NCI-H1105 treated with DMSO at 0.1 percent for 48 hours (cell line): ENCODE results near the gene SH3GL1.

Experiments used
- DNase-seq: peaks from one replicate; lab custom pipeline; 2025; lab: John Stamatoyannopoulos, UW

The SH3GL1 gene

DNA sequence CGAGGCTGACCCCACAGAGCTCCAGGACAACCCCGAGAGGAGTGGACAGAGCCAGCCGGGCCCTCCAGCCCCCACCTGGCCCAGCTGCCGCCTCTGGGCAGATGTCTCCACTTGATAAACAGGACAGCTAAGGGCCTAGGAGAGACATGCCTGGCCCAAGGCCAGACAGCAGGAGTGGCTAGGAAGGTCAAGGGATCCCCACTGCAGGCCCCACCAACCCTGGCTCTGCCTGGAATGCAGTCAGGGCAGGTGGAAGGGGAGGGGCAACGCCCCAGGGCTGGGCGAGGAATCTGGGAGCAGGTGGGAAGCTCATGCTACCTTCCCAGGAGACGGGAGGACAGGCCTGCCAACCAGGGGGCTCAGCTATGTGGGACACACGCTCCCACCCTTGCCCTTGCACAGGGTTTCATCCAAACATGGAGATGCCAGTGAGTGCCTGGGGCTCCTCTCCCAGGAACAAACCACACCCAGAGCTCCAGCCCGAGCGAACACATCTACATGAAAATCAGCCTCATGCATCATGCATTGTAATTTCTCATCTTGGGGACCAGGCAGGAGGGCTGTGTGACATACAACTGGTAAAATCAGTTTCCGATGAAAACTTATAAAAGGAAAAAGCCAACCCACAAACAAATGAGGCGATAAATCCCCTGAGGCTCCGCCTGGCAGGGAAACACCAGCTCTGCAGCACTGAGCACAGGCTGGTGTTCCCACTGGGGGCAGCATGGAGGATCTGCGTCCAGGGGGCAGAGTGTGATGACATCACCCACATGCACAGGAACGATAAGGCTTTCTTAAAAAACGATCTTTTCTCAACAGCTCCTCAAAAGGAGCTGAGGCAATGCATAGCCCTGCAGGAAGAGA is 25.0 kb downstream of the SH3GL1 start:
- DNase-seq: no peak

DNA sequence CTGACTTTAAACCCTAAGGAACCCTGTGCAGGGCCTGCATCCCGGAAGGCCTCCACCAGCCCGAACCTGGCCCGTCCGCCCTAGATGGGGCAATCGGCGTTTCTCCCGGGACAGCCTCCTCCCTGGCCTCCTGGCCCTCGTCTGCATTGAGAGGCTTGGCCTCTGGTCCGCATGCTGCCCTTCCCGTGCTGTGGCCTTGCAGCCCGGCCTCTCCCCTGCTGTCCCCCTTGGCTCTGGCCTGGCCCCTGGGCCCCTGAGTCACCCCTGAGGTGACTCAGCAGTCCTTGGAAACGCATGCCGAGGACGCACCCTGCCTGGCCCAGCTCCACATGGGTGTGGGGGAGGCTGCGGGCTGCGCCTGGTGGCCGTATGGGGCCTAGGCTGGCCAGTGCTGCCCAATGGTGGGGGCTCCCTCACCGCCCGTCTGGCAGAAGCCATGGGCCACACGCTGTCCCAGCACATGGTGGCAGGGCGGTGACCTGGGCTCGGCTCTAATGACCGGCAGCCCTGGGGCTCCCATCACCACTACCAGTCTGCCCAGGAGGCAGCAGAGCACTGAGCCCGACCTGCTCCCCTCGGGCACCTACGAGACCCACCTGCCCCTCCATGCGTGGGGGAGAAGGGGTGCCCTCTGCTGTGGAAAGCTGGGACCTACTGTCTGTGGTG is 25.7 kb downstream of the SH3GL1 start:
- no peak for DNase-seq

DNA sequence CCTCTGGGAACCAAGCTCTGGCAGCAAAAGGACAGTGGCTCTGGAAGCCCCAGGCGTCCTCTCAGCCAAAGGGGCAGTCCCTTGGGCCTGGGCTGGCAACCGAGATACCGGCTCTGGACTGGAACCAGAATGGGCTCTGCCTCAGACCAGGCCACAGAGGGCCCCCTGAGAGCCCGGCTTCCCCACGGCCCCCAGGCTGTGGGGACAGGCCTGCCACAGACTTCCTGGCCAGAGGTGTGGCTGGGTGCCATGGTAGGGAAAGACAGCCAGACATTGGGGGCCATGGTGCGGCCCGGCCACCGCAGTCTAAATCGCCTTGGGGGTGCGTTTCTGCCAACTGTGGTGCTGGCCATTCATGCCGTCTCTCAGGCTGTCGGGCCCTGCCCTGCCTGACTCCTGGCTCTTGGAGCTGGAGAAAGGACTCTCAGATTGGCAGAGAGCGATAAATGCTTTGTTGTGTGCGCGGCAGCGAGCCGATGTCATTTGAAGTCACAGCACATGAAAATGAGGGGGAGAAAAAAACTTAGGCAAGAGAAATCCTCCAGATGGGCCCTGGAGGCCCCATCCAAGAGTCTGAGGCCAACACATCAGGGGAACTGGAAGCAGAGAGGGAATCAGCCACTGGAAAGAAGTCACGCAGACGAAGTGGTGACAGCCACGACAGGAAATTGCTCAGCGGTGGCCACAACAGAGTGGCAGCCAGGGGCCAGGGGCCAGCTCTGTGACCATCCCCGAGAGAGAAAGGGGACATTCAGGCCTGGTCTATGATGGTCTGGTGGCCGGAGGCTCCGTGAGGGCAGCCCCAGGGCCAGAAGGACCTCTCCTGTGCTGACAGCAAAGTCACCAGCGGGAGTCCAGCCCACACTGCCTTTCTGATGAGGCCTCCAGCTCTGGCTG is 26.5 kb downstream of the SH3GL1 start:
- no peak for DNase-seq

DNA sequence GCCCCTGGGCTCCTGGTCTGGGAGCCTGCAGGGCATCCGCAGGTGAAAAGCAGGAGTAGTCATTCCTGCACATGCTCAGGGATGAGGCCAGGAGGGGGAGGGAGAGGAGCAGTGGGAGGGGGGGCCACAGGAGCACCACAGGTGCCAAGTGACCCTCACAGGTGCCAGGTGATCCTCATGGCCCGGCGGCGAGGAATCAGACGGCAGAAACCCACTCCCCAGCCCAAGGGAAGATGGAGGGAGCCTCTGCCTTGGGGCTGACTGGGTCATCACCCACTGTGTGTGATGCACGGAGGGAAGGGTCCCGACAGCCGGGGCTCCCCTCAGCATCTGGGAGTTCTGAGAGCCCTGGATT is 27.4 kb downstream of the SH3GL1 start:
- no peak for DNase-seq

DNA sequence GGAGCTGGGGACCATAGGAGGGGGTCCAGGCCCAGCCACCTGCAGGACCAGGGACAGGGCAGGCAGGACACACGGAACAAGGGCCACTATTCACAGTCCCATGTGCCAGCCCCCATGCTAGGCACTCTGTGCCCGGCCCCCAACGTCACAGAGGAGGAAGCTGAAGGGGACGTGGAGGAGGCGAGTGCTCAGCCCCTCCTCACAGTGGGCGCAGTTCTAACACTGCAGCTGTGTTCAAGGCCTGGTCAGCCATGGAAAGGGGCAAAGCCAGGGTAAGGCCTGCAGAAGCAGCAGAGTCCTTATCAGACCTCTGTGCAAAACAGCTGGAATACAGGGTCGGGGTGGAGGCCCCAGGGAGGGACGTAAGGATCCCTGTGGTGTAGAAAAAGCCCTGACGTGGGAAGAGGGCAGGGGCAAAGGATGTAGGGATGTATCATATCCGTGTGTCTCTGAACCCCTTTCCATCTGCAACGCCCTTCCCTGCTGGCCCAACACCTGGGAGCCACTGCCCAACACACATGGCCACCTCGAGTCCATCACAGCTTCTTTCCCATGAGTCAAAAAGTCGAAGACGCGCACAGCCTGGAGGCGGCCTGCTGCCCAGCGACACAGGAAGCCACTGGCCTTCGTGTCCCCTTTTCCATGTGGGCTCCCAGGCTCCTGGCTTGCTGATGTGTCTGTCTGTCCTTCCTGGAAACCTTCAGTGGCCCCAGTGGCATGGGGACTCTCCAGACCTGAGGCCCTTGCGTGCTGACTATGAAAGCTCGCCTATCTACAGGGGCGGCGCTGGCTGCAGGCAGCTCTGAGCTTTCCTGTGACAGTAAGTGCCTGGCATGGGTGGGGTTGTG is 28.0 kb downstream of the SH3GL1 start:
- DNase-seq: no peak

DNA sequence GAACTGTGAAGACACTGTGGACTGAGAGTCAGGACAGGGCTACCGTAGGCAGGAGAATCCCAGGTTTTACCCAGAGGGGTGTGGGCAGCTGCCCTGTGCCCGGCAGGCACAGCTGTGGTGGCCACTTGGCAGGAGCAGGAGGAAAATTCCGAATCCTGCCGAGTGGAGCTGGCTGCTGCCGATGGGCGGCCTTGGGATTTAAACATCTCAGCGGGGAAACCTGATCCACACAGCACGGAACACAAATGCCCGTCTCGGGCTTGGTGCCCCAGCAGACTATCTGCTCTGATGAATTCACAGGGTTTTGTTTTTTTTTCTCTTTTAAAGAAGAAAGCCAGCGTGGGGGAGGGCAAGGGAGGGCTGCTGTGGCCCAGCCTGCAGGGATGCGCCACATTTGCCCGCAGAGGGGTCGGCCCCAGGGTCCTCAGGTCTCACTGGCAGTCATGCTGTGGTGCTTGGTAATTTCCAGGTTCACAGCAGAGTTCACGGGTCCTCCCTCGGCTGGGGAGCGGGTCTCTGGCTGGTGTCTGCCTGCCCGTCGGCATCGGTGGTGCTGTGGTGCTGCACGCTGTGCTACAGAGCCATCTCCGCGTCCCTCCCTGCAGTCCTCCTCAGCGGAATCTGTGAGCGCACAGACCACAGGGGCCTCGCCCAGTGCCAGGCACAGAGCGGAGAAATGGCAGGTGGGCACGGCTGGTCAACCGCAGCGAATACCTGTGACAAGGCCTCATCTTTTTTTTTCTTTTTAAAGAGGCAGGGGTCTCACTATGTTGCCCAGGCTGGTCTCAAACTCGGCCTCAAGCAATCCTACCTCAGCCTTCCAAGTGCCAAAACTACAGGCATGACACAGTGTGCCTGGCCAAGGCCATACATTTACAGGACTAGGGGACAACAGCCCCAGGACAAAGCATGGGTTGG is 28.8 kb downstream of the SH3GL1 start:
- DNase-seq: no peak

DNA sequence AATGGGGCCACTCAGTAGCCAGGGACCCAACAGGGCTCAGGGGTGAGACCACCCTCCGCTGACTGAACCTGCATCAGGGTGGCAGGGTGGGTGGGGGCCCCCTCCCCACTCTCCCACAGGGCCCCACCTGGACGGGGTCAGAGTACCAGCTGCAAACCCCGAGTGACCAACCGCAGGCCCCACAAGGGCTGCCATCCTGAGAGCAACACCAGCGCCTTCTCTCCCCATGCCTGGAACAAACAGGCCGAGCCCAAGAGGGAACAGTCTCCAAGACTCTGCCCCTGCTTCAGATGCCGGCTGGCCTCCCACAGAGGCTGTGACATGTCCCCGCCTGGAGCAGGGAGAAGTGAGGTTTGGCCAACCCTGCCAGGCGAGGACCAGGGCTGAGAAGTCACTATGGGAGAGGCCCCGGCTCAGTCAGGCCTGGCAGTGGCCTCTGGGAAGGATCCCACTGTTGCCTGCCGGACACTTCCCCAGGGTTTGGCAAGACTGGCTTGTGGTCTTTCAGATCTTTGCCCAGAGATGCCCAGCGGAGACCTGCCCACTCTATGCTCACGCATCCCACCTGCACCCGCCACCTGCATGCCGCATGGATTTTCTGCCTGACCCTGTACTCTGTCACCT is 29.8 kb downstream of the SH3GL1 start:
- no peak for DNase-seq

DNA sequence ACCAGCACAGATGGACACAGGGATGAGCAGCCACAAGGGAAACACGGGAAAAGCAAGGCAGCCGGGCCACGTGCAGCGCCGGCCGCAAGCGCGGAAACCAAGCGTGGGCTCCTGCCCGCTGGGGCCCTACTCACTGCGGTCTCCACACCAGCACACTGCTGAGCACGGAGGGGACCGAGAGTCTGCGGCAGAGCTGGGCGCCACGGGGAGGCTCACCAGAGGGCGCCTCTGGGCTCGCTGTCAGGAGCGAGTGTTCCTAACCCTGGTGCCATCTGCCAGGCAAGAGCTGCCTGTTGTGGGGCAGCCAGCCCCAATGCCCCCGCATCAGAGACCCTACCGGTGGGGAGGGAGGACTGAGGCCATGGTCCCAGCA is 30.5 kb downstream of the SH3GL1 start:
- no peak for DNase-seq

DNA sequence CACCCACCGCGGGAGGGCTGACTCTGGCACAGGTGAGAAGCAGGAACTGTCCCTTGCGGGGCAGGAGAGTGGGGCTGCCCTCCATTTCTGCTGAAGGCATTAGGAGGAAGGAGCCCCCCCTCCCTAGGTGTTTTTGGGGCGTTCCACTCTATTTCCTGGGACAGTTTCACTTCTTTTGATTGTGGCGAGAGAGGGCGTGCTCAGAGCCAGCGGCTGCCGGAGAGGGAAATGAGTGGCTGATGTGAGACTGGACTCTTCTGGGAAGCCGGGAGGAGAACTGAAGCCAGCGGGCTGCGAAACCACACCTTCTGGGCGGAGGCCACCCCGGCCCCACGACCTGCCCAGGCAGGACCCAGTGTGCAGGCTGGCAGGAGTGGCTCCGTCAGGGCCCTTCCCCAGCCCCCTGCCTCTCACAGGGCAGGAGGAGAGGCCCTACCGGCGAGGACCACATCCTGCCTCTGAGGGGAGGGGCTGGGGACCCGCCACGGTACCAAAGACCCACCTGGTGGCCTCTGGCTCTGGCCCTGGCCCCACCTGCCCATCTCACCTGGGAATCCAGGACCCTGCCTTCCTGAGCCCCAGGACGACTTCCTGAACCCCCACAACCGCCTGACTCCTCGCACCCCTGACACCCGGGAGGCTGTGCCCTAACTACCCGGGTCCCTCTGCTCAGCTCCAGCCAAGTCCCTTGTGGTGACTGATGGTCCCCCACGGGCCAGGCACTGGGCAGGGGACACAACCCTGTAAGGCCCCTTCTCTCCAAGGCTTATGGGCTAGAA is 31.0 kb downstream of the SH3GL1 start:
- peak; percentile 24 for DNase-seq

DNA sequence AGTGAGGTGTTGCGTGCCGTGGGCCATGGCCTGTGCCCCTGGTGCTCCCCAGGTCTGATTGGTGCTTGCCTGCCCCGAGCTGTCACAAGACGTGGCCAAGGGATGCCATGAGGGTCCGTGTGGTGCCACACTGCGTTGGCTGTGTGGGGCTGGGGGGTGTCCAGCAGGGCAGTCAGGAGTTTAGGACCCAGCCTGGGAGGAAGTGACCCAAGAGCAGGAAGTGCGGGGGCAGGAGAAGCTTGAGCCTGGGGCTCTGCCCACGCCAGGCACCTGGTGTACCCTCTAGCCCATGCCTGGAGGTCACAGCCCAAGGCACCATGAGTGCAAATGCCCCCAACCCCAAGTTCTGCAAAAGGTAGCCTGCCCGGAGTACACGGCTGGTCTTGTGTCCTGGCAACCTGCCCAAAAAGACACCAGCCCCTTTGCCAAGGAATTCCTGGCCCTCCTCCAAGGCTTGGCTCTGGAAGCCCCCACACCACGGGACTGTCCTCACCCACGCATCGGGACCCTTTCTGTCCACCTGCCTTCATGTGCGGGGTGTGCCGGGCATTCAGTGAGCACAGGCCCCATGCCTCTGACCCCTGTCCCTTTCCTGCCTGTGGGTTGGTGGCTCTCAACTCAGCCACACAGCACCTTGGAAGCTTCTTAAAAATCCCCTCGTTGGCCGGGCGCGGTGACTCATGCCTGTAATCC is 32.1 kb downstream of the SH3GL1 start:
- peak; percentile 22 for DNase-seq

DNA sequence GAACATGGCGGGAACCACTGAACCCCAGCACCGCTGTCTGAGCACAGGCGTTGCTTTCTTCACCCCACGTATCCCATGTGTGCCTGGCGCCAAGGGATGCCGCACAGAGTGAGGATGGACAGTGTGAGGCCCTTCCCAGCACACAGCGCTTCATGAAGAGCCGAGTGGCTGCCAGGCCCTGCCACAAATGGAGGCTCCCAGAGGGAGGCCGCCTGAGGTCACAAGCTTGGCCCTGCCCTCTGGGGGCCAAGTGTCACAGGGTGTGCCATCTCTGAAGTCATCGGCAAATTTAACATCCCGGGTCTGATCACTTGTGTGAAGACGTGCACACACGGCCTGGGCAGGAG is 32.6 kb downstream of the SH3GL1 start:
- no peak for DNase-seq

DNA sequence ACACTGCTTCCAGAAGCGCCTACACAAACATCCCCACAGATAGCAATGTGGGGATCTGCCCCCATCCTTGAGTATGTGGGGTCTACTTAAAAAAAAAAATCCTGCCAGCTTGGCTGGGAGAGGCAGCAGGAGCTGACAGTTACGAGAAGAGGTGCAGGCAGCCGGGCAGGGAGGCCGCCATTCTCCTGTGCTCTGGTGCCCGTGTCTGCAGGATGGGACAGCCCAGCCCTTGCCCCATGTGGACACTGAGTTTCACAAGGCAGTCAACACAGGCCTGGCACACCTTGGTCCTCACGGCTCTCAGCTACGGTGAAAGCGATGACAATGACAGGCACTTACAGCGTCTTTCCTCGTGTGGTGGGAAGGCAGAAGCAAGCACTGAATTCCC is 33.0 kb downstream of the SH3GL1 start:
- DNase-seq: no peak

DNA sequence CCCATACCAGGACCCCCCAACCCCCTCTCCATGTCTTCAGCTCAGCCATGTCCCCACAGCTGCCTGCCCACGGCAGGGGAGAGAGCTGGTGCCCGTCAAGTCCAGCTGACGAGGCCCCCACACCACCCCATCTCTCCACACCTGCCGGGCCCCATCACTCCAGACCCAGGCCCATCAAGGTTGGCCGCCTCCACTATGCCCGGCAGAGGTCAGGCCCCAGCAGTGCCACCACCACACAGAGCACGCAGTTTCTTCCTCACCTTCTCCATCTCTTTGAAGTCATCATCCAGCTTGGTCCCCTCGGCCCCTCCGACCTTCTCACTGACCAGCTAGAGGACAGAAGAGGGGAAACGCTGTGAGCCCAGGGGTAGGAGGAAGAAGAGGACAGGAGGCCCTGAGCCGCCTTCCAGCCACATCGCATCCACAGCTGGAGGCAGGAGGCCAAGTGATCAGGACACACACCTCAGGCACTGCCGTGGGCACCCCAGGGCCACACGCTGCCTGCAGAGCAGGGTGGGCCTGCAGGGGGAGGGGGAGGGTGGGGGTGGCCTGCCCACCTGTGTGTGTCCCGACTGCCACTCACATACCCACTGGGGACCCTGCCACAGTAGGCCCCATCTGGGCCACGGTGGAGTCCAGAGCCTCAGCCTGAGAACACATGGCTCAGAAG is 33.5 kb downstream of the SH3GL1 start:
- DNase-seq: no peak

DNA sequence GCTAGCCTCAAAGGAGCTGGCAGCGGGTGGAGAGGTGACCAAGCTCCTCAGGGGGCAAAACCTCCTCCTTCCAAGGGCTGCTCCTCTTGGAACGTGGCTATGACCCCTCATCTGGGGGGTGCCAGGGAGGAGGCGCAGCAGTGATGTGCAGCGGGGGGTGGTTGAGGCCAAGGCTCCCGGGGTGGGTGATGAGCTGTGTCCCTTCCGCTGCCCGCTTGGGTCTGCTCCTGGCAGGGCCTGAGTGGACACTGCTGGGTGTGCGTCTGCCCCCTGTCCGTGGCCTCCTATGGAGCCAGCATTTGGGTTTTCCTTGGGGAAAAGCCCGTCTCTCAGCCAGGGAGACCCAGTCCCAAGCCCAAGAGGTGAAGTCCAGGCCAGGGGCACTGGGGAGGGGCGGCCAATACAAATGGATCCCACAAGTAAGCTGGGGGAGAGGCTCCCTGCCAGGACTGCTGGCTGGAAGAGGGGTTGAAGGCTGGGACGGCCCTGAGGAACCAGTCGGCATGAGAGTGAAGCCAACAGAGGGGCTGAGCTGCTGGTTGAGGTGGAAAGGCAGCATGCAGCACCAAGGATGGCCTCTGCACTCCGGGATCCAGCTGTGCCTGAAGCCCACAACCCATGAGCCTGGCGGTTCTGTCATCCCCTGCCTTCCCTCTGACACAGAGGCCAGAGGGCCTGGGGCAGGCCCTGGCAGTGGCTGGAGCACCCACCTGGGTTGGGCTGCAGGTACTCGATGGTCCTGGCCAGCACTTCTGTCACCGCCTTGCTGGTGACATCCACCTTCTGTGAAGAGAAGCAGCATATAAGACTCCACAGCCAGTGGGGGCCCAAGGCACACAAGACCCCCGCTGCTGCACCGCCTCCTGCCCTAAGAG is 34.3 kb downstream of the SH3GL1 start:
- no peak for DNase-seq

DNA sequence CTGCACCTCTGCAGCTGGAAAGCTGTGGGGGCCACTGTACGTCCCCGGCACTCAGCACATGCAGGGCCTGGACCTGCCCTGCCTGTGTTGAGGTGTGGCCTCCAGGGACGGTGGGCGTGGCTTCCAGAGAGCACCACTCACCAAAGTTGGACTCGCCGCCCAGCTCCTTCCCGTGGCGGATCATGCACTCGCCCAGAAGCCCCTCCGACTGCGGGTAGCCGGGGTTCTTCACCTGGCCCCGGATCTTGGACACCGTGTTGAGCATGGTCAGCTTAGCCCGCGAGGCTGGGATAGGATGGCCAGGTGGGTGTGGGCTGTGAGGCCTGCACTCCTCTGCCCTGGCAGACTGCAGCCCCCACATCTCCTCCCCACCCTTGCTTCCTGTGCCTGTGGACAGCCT is 35.0 kb downstream of the SH3GL1 start:
- no peak for DNase-seq

DNA sequence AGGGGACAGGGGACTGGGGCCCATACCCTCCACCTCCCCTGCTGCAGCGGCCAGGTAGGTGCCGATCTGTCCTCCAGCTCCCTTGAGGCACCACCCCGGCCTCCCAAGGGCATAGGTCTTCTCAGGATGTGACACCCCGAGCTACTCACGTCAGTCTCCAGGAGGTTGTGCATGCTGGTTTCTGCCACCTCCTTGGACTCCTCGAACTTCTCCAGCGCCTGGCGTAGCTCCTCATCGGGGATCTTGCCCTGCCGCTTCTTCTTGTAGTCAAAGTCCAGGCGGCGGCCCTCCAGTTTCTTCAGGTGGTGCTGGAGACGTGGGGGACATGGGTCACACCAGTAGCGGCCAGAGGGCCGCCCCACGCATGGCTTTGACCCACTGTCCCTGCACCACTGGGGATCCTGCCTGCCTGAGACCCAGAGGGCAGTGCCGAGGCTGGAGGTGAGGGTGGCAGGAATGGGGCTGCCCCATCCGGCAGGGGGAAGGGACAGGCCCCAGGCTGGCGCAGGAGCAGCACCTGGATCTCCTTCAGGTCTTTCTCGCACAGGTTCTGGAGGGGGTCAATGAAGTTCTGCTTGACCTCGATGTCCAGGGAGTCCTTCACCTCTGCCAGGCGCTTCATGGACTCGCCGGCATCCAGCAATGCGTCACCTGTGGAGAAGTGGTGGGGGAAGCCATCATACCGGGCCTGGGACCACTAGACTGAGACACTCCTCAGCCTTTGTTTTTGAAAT is 36.6 kb downstream of the SH3GL1 start:
- DNase-seq: no peak
